Activated naive CD8-positive, alpha-beta T cell treated with anti-CD3 and anti-CD28 coated beads, Interleukin-2, amount 10 ng/mL, durations not matched to agents 7 days and 5 days (primary cell): ENCODE data around the gene FOXK1. TPM values are rescaled to one million over a fixed set of nuclear protein-coding genes. Genes with fewer than 3 reads are reported as not detected.
A peak's percentile ranks its signal among the peaks of the same experiment; 100 is the strongest.

ENCODE experiments used
- ATAC-seq: fragments of 150-1000 bp; cut with Tn5 transposase; one replicate; pipeline ENCODE4 v1.10.0; 2021; ENCODE audit warnings: low read depth, moderate library complexity
- POLR2A ChIA-PET: fragments of 350-600 bp; sonication (Branson Sonifier 250); formaldehyde crosslinking; loops from one replicate; lab custom pipeline; 2021; ENCODE audit warnings: antibody characterized with exemption; lab: Charles Lee
- DNase-seq: peaks from one replicate; pipeline ENCODE4 v3.0.0; 2021
- H3K27ac Mint-ChIP-seq: one replicate; pipeline ENCODE4 v1.8.0; 2022; ENCODE audit warnings: mild to moderate bottlenecking, mixed read lengths
- H3K27me3 Mint-ChIP-seq: one replicate; pipeline ENCODE4 v1.8.0; 2022; ENCODE audit warnings: mild to moderate bottlenecking, moderate library complexity, mixed read lengths
- H3K36me3 Mint-ChIP-seq: one replicate; pipeline ENCODE4 v1.8.0; 2021; ENCODE audit warnings: mild to moderate bottlenecking, mixed read lengths
- H3K4me1 Mint-ChIP-seq: one replicate; pipeline ENCODE4 v1.8.0; 2021; ENCODE audit warnings: mixed read lengths
- H3K4me3 Mint-ChIP-seq: one replicate; pipeline ENCODE4 v1.8.0; 2022; ENCODE audit warnings: mild to moderate bottlenecking, moderate library complexity, mixed read lengths
- H3K9me3 Mint-ChIP-seq: one replicate; pipeline ENCODE4 v1.8.0; 2021; ENCODE audit warnings: mixed read lengths
- total RNA-seq, 2 experiments: library from RNA; stranded (reverse); gene quantifications; one replicate each; pipeline ENCODE4 v1.2.3, GENCODE V29; 2021

The FOXK1 gene
- total RNA-seq, 2 experiments from 2014 or later = 41.7 to 42.1 TPM

DNA sequence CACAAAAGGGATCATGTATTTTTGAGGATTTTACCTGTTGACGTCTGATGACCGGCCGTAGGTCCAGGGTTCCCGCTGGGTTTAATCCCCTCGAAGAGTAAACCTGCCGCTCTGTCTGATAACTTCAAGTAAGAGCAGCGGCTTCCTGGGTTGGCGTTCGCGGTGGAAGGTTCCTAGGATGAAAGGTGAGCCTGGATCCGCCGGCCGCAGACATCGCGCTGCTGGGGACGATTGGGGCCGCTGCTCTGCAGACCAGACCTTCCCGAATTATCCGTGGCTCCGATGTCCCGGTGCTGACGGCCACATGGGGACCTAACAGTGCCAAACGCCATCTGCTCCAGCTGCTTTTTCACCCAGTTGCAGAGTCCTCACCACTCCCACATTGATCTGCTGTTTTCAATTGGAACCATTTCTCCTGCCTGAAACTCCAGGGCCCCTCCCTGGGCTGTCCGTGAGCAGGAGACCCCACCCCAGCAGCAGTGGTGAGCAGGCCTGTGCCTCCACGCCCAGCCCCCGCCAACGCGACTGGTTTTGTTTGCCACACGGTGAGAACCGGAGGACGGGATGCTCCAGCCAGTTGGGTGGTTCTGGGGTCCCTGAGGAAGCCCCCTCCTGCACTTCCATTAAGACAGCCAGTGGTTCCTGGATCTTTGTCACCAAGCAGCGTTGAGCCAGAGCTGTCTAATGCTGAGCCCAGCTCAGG, 81.1 kb downstream of the FOXK1 start:
- H3K27ac Mint-ChIP-seq = no peak overlapping the region
- H3K27me3 Mint-ChIP-seq = no peaks in the 10 kb centered on the region
- no peak for ATAC-seq
- no peak for DNase-seq
- no peak overlapping the region for H3K4me3 Mint-ChIP-seq
- POLR2A ChIA-PET = no interaction called here
- H3K9me3 Mint-ChIP-seq = no peaks in the 10 kb centered on the region
- no peaks in the 10 kb centered on the region for H3K4me1 Mint-ChIP-seq
- H3K36me3 Mint-ChIP-seq = peaks cover 5% of the 10 kb centered on the region

DNA sequence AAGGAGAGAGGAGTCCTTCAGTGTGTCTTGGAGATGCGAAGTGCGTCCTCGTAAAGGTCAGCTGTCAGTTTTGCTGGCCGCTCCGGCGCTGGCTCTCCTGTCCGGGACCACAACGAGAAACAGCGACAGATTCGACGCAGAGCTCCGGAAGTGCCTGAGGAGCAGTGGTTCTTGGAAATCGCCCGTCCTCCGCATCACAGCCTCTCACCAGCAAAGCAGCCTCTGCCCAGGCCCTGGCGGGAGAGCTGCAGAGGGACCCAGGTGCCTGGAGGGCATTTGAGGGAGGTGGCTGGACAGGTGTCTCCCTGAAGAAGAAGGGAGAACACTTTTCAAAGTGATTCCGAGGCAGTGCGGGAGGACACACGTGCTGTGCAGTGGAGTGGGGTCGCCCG, 81.7 kb downstream of the FOXK1 start:
- no peak overlapping the region for H3K27ac Mint-ChIP-seq

DNA sequence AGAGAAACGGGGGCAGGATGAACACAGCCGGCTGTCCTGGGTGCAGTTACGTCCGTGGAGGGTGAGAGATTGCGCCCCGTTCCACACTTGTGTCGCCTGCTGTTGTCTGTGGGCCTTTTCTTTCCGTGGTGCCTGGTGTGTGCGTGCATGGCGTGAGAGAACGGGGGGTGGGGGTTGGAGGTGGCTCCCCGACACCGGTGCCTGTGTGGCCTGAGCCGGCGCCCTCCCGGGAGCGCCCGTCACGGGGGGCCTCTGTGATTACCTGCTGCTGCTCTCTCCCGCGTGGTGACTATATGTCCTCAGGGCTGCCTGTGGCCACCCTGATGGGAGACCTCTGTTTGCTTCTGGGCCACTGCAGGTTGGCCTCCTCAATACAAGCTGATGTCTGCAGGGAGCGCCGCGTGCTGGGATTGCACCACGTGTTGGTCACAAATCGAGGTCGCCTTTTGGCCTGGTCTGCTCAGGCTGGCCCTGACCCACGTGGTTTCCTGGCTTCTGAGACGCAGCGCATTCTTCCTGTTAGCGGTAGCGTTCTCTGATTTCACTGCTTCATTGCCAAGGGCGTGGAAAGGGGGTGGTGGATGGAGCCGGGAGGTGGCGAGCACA, 82.4 kb downstream of the FOXK1 start:
- DNase-seq (no peak), ATAC-seq (no peak)
- H3K4me3 Mint-ChIP-seq = no peak overlapping the region
- no peaks in the 10 kb centered on the region for H3K9me3 Mint-ChIP-seq
- no peak overlapping the region for H3K27ac Mint-ChIP-seq
- H3K27me3 Mint-ChIP-seq = no peaks in the 10 kb centered on the region
- peaks cover 5% of the 10 kb centered on the region for H3K36me3 Mint-ChIP-seq
- POLR2A ChIA-PET = interaction anchor here (0.9 kb wide), 1 partner anchor 11 kb away, joined by 4 read pairs; the partner anchor contains the start of gene AP5Z1
- no peaks in the 10 kb centered on the region for H3K4me1 Mint-ChIP-seq

More for the DNA sequence above, 81.7 kb downstream of the FOXK1 start:
- H3K9me3 Mint-ChIP-seq = no peaks in the 10 kb centered on the region
- ATAC-seq (no peak), DNase-seq (no peak)
- H3K4me1 Mint-ChIP-seq = no peaks in the 10 kb centered on the region
- no peak overlapping the region for H3K4me3 Mint-ChIP-seq
- POLR2A ChIA-PET = no interaction called here
- H3K27me3 Mint-ChIP-seq = no peaks in the 10 kb centered on the region
- H3K36me3 Mint-ChIP-seq = peaks cover 5% of the 10 kb centered on the region

DNA sequence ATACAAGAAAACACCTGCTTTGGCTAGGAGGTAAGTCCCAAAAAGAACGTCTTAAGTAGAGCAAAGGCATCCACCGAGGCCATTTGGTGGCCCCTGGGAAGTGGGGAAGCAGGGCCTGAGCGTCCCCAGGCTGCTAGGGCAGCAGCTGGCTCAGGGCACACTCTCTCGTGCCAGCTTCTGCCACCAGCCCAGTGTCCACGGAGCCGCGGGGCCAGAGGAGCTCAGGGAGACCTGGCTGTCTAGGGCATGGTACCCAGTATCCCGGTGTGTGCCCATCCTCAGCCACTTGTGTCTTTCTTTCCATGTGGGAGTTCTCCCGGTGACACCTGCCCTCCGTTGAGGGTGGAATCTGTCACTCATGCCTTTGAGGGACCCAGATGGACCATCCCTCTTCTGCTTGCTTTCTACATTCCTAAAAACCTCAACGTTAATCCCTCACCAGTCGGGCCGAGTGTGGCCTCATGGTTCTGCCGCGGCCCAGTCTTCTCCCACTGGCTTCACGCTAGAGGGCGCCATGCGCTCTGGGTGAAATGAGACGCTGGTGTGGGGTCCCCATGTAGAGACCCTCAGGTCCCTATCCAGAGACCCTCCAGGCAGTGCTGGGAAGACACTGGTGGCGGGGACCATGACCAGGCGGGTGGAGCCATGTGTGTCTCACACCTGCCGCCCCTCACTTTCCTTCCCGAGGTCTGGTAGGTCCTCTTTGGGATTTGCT, 83.8 kb downstream of the FOXK1 start:
- peaks cover 2% of the 10 kb centered on the region for H3K36me3 Mint-ChIP-seq
- ATAC-seq (no peak), DNase-seq (no peak)
- H3K9me3 Mint-ChIP-seq = no peaks in the 10 kb centered on the region
- H3K27ac Mint-ChIP-seq = no peak overlapping the region
- POLR2A ChIA-PET = no interaction called here
- no peaks in the 10 kb centered on the region for H3K4me1 Mint-ChIP-seq
- no peak overlapping the region for H3K4me3 Mint-ChIP-seq
- H3K27me3 Mint-ChIP-seq = no peaks in the 10 kb centered on the region

GRCh38 chr7:4766666-4767519, 84.8 kb downstream of the FOXK1 start:
- Mint-ChIP-seq H3K4me3 (no peak overlapping the region), H3K4me1 (no peaks in the 10 kb centered on the region), H3K27ac (no peak overlapping the region), H3K27me3 (no peaks in the 10 kb centered on the region), H3K36me3 (peaks cover 2% of the 10 kb centered on the region), H3K9me3 (no peaks in the 10 kb centered on the region)
- ATAC-seq (no peak), DNase-seq (no peak)
- POLR2A ChIA-PET = no interaction called here

DNA sequence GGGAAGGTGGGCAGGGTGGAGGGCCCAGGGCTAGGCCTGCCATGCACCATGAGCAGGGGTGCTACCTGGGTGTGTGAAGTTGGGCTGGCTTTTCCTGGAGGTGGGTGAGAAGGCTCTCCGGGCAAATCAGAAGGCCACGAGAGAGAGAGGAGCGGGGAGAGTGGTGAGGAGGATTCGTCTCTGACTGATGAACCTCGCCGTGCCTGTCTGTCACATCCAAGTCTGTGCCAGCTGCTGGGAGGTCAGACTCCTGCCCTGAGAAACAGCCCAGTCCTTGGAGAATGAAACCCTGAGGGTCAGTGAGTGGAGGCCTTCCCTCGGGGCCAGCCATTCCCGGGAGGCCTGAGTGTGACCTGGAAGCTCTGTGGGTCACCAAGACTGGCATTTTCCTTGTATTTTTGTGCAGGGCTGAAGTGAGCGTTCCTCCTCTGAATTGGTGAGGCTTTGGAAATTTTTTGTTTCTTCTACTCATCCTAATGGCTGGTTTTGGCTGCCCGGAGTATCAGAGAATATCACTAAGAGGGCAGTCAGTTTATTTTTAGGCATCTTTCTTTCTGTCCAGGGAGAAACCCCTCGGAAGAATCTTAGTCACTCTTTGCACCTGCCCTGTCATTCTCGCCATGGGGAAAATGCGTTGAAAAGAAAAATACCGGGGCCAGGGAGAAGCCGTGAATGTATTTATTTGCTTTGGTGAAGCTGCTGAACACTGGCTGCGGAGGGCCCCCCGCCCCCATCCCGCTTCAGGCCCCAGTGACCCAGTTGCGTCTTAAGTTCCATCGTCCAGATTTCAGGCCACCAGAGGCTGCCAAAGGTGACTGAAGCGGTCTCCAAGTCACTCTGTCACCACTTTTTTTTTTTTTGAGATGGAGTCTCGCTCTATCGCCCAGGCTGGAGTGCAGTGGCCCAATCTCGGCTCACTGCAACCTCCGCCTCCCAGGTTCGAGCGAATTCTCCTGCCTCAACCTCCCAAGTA, 86.8 kb downstream of the FOXK1 start:
- H3K4me1 Mint-ChIP-seq = peaks cover 3% of the 10 kb centered on the region
- ATAC-seq (no peak), DNase-seq (no peak)
- H3K9me3 Mint-ChIP-seq = no peaks in the 10 kb centered on the region
- H3K36me3 Mint-ChIP-seq = no peaks in the 10 kb centered on the region
- no peak overlapping the region for H3K4me3 Mint-ChIP-seq
- POLR2A ChIA-PET = interaction anchor here (0.7 kb wide), 1 partner anchor 24 kb away, joined by 3 read pairs; no protein-coding TSS in a partner anchor
- H3K27ac Mint-ChIP-seq = no peak overlapping the region
- H3K27me3 Mint-ChIP-seq = no peaks in the 10 kb centered on the region

GRCh38 chr7:4769761-4770160, 87.7 kb downstream of the FOXK1 start:
- Mint-ChIP-seq H3K27me3 (no peaks in the 10 kb centered on the region), H3K4me3 (no peak overlapping the region), H3K4me1 (peaks cover 11% of the 10 kb centered on the region), H3K36me3 (peaks cover 3% of the 10 kb centered on the region), H3K9me3 (no peaks in the 10 kb centered on the region), H3K27ac (no peak overlapping the region)
- POLR2A ChIA-PET = interaction anchor here (0.7 kb wide), 1 partner anchor 23 kb away, joined by 3 read pairs; no protein-coding TSS in a partner anchor
- ATAC-seq (no peak), DNase-seq (no peak)

DNA sequence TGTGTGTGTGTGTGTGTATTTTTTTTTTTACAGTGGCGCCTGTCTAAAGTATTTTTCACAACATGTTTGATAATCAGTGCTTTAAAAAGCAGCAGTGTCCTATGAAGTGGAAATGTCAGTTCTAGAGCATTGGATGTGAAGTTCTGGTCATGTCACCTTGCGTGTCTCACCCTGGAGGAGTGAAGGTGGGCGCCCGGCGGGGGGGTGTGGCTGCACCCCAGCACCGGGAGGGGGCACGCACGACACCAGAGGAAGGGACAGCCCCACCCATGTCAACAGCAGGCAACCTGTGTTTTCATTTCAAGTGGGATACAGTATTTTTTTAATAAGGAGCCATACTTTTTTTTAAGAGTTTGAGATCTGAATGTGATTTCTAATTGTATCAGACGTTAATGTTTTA, 88.8 kb downstream of the FOXK1 start:
- Mint-ChIP-seq H3K27ac (no peak overlapping the region), H3K27me3 (no peaks in the 10 kb centered on the region), H3K36me3 (peaks cover 4% of the 10 kb centered on the region), H3K4me1 (peaks cover 14% of the 10 kb centered on the region), H3K4me3 (no peak overlapping the region), H3K9me3 (no peaks in the 10 kb centered on the region)
- POLR2A ChIA-PET = no interaction called here
- no peak for ATAC-seq
- DNase-seq = no peak

GRCh38 chr7:4771737-4772136, 89.6 kb downstream of the FOXK1 start:
- POLR2A ChIA-PET = no interaction called here
- Mint-ChIP-seq H3K4me1 (peaks cover 20% of the 10 kb centered on the region), H3K9me3 (no peaks in the 10 kb centered on the region), H3K27ac (no peak overlapping the region), H3K36me3 (peaks cover 8% of the 10 kb centered on the region), H3K27me3 (no peaks in the 10 kb centered on the region), H3K4me3 (no peak overlapping the region)
- DNase-seq (no peak), ATAC-seq (no peak)

DNA sequence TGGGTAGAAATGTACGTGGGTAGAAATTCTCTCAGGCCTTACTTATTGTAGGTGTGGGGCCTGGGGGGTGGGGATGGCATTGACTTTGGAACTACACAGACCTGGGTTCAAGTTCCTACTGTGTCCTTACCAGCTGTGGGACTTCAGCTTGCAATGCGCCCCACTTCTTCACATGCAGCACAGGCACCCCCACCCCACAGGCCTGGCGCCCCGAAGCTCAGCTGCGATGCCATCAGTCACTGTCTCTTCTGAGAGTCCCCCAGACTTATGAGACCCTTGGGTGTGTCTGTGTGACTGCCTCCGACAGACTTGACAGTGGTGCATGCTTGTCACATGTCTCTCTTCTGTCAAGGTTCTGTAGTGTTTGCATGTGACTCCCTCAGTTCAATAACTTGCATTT, 90.2 kb downstream of the FOXK1 start:
- ATAC-seq (no peak), DNase-seq (no peak)
- H3K27me3 Mint-ChIP-seq = no peaks in the 10 kb centered on the region
- H3K36me3 Mint-ChIP-seq = peaks cover 8% of the 10 kb centered on the region
- no peak overlapping the region for H3K27ac Mint-ChIP-seq
- H3K9me3 Mint-ChIP-seq = no peaks in the 10 kb centered on the region
- no peak overlapping the region for H3K4me3 Mint-ChIP-seq
- peaks cover 24% of the 10 kb centered on the region for H3K4me1 Mint-ChIP-seq
- POLR2A ChIA-PET = no interaction called here

DNA sequence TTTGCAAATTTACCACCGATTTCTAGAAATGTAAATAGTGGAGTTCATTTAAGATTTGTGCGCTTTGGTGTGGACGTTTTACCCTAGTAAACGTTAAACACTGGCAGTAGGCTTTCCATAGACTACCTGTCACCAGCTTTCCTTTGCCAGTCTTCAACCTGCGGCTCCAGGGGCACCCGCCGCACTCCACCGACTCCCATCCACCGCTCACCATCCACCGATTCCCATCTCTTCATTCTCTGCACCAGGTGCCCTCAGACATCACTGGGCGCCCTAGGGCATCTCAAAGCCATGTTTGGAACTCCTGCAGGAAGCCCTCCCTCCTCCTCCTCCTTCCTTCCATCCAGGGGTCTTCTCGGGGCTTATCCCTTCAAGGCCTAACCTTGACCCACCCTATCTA, 91.9 kb downstream of the FOXK1 start:
- H3K9me3 Mint-ChIP-seq = no peaks in the 10 kb centered on the region
- DNase-seq (no peak), ATAC-seq (no peak)
- H3K27ac Mint-ChIP-seq = peak overlapping the region; percentile 99
- peaks cover 11% of the 10 kb centered on the region for H3K36me3 Mint-ChIP-seq
- H3K27me3 Mint-ChIP-seq = no peaks in the 10 kb centered on the region
- peaks cover 29% of the 10 kb centered on the region for H3K4me1 Mint-ChIP-seq
- POLR2A ChIA-PET = interaction anchor here (2.4 to 3.7 kb wide), 4 partner anchors 16 to 132 kb away, joined by 23 to 43 read pairs (median 29); no protein-coding TSS in a partner anchor
- peak overlapping the region; percentile 99 for H3K4me3 Mint-ChIP-seq

DNA sequence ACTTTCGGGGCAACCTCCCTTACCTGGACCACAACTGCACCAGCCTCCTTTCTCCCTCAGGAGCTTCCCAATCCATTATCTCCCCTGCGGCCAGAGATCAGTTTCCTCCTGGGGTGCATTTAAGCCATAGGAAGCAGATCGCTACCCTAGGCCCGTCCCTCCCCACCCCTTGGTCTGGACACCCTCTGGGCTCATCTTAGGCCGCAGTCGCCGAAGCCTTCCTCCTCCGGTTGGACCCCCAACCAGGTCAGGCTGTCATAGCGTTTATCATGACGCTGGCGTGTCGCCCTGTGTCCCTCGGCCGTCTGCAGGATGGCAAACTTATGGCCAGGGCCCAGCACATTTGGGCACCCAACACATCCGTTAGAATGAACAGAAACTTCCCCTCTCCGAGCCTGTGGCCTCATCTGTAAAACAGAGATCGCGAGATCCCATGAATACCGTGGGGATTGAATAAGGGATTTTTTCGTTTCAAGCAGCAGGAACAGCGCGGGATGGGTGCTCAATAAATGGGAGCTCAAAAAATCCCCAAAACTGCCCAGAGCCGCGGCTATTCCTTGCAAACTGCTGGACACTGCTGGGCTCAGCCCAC, 92.7 kb downstream of the FOXK1 start:
- Mint-ChIP-seq H3K4me1 (peaks cover 29% of the 10 kb centered on the region), H3K27ac (peak overlapping the region; percentile 99), H3K4me3 (peak overlapping the region; percentile 99), H3K36me3 (peaks cover 11% of the 10 kb centered on the region), H3K9me3 (no peaks in the 10 kb centered on the region), H3K27me3 (no peaks in the 10 kb centered on the region)
- ATAC-seq (peak; percentile 13), DNase-seq (peak; percentile 55)
- POLR2A ChIA-PET = interaction anchor here (0.7 to 3.7 kb wide), 15 partner anchors 9 to 271 kb away, joined by 3 to 43 read pairs (median 4); partner anchors contain the start of genes RADIL and RBAK
